HUES48 (cell line): ENCODE results near the gene GALK2.

Experiments
- H3K27ac ChIP-seq: one replicate; pipeline ENCODE4 v1.7.0; 2013; ENCODE audit warnings: low read depth, low read length, inconsistent platforms
- H3K27me3 ChIP-seq: 2 replicates; pipeline ENCODE4 v1.6.1; 2013; ENCODE audit warnings: mild to moderate bottlenecking, low read length; ENCODE audit not compliant: control insufficient read depth, insufficient read depth
- H3K36me3 ChIP-seq: 2 replicates; pipeline ENCODE4 v1.6.1; 2013; ENCODE audit warnings: low read length; ENCODE audit not compliant: control insufficient read depth, insufficient read depth
- H3K4me1 ChIP-seq: 2 replicates; pipeline ENCODE4 v1.6.1; 2013; ENCODE audit warnings: mild to moderate bottlenecking, low read length; ENCODE audit not compliant: control insufficient read depth, insufficient read depth
- H3K4me3 ChIP-seq: 2 replicates; pipeline ENCODE4 v1.5.1; 2013; ENCODE audit warnings: mild to moderate bottlenecking, low read depth, low read length
- H3K9ac ChIP-seq: 2 replicates; pipeline ENCODE4 v1.6.1; 2013; ENCODE audit warnings: mild to moderate bottlenecking, low read depth, low read length, moderate library complexity
- H3K9me3 ChIP-seq: 2 replicates; pipeline ENCODE4 v1.6.1; 2013; ENCODE audit warnings: low read length; ENCODE audit not compliant: control insufficient read depth, insufficient read depth

The GALK2 gene

GRCh38 chr15:49286649-49287404 lies 116.8 kb downstream of the GALK2 start:
- H3K27ac ChIP-seq, result no peak overlapping the region
- 0 out of 2 replicates have a peak, but pooled peaks cover 2% of the 10 kb centered on the region for H3K36me3 ChIP-seq
- no peaks in the 10 kb centered on the region for H3K9me3 ChIP-seq
- H3K4me1 ChIP-seq, result peaks cover 14% of the 10 kb centered on the region
- no peak overlapping the region for H3K9ac ChIP-seq
- H3K27me3 ChIP-seq, result no peaks in the 10 kb centered on the region
- H3K4me3 ChIP-seq, result no peak overlapping the region

DNA sequence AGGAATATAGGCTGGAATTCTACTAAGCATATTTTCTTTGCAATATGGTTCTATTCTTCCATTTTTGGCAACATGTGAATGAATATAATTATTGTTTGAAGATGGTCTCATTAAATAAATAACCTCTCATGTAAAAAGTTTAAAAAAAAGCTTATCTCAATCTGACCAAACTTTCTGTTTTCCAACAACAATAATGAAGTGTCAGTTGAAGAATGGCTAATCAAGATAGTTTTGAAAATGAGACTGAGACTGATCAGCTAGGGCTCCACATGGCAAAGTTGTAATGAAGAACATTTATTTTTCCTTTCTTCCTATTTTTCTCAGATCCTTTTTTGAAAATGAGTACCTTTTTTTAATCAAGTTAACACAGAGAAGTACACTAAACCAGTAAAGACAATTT lies 117.4 kb downstream of the GALK2 start:
- H3K9me3 ChIP-seq, result no peaks in the 10 kb centered on the region
- H3K36me3 ChIP-seq, result 0 out of 2 replicates have a peak, but pooled peaks cover 2% of the 10 kb centered on the region
- H3K4me1 ChIP-seq, result peaks cover 16% of the 10 kb centered on the region
- no peak overlapping the region for H3K9ac ChIP-seq
- no peaks in the 10 kb centered on the region for H3K27me3 ChIP-seq
- no peak overlapping the region for H3K4me3 ChIP-seq
- no peak overlapping the region for H3K27ac ChIP-seq

DNA sequence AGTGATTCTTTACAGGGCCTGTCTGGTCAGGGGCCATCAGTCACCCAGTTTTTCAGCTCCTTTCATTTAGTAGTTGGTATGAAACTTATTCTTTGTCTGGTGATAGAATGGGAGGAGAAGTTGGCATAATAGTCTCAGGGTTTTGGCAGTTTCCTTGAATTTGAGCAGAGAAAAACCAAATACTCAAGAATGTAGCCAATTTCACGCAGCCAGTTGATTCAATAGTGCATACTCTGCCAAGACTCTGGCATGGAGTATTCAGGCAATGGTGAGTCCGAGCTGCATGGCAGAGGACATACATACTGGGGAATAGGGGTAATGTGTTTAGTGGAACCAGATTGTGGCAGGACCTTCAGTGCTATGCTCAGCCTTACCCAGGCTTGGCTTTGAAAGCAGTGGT lies 118.3 kb downstream of the GALK2 start:
- peaks cover 16% of the 10 kb centered on the region for H3K4me1 ChIP-seq
- H3K36me3 ChIP-seq, result 0 out of 2 replicates have a peak, but pooled peaks cover 7% of the 10 kb centered on the region
- no peak overlapping the region for H3K27ac ChIP-seq
- no peak overlapping the region for H3K4me3 ChIP-seq
- H3K27me3 ChIP-seq, result no peaks in the 10 kb centered on the region
- H3K9ac ChIP-seq, result no peak overlapping the region
- no peaks in the 10 kb centered on the region for H3K9me3 ChIP-seq

DNA sequence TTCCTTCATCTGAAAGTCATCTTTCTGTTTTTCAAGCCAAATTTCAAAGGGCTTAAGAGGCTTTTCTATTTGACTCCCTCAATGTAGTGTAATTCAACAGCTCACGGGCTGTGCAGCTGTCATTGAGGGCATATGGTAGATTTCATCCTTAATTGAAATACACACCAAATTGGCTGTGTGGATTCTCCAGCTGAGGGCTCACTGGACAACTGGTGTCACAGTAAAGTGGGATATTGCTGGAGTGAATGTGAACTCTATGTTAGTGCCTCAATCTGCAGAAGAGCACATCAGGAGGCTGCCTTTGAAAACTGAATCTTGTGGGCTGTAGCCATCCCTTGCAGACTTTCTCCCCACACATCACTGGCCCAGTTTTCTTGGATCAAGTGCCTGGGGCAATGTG lies 120.1 kb downstream of the GALK2 start:
- Histone ChIP-seq H3K36me3 (0 out of 2 replicates have a peak, but pooled peaks cover 6% of the 10 kb centered on the region), H3K27ac (no peak overlapping the region), H3K9me3 (no peaks in the 10 kb centered on the region), H3K4me1 (peaks cover 16% of the 10 kb centered on the region), H3K9ac (no peak overlapping the region), H3K4me3 (no peak overlapping the region), H3K27me3 (no peaks in the 10 kb centered on the region)

GRCh38 chr15:49293941-49294340 lies 123.9 kb downstream of the GALK2 start:
- Histone ChIP-seq H3K27ac (no peak overlapping the region), H3K9me3 (no peaks in the 10 kb centered on the region), H3K36me3 (0 out of 2 replicates have a peak, but pooled peaks cover 6% of the 10 kb centered on the region), H3K27me3 (no peaks in the 10 kb centered on the region), H3K9ac (no peak overlapping the region), H3K4me1 (peaks cover 8% of the 10 kb centered on the region), H3K4me3 (no peak overlapping the region)

- H3K9me3 ChIP-seq, result no peaks in the 10 kb centered on the region
- 0 out of 2 replicates have a peak, but pooled peaks cover 6% of the 10 kb centered on the region for H3K36me3 ChIP-seq
- no peaks in the 10 kb centered on the region for H3K27me3 ChIP-seq
- no peak overlapping the region for H3K9ac ChIP-seq
- no peak overlapping the region for H3K4me3 ChIP-seq
- H3K4me1 ChIP-seq, result peaks cover 7% of the 10 kb centered on the region
- H3K27ac ChIP-seq, result no peak overlapping the region
Observed at GRCh38 chr15:49296258-49296657, 126.2 kb downstream of the GALK2 start.

GRCh38 chr15:49297584-49297983 lies 127.5 kb downstream of the GALK2 start:
- Histone ChIP-seq H3K4me3 (no peak overlapping the region), H3K9ac (no peak overlapping the region), H3K27ac (no peak overlapping the region), H3K36me3 (0 out of 2 replicates have a peak, but pooled peaks cover 6% of the 10 kb centered on the region), H3K27me3 (no peaks in the 10 kb centered on the region), H3K9me3 (no peaks in the 10 kb centered on the region), H3K4me1 (no peaks in the 10 kb centered on the region)

- H3K4me3 ChIP-seq, result no peak overlapping the region
- no peaks in the 10 kb centered on the region for H3K4me1 ChIP-seq
- H3K9ac ChIP-seq, result no peak overlapping the region
- H3K27me3 ChIP-seq, result no peaks in the 10 kb centered on the region
- peaks cover 3% of the 10 kb centered on the region; the same call in 1 of the 2 replicates for H3K36me3 ChIP-seq
- no peak overlapping the region for H3K27ac ChIP-seq
- no peaks in the 10 kb centered on the region for H3K9me3 ChIP-seq
Observed at GRCh38 chr15:49300856-49301255, 130.8 kb downstream of the GALK2 start.

DNA sequence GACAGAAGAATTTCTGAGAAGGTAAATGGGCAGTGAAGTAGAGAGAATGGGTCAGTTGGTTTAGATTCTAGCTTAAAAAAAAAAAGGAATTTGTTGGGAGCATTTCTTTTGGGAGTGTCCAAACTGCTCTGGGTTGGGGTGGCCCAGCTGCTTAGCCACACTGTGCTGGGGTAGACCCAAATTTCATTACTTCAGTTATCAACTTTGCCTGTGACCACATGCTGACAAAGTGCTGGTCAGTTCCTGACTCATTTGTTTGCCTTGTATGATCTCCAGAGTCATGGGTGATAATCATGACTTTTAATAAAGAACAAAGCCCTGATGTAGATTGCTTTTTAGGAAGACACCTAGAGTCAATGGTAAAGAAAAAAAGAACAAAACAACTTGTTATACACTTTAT lies 131.5 kb downstream of the GALK2 start:
- peaks cover 3% of the 10 kb centered on the region; the same call in 1 of the 2 replicates for H3K36me3 ChIP-seq

GRCh38 chr15:49303003-49303402 lies 133.0 kb downstream of the GALK2 start:
- Histone ChIP-seq H3K4me3 (no peak overlapping the region), H3K9me3 (no peaks in the 10 kb centered on the region), H3K36me3 (peaks cover 3% of the 10 kb centered on the region; the same call in 1 of the 2 replicates), H3K9ac (no peak overlapping the region), H3K27ac (no peak overlapping the region), H3K27me3 (no peaks in the 10 kb centered on the region), H3K4me1 (no peaks in the 10 kb centered on the region)

More for the DNA sequence above, 131.5 kb downstream of the GALK2 start:
- Histone ChIP-seq H3K9me3 (no peaks in the 10 kb centered on the region), H3K4me1 (no peaks in the 10 kb centered on the region), H3K27ac (no peak overlapping the region), H3K4me3 (no peak overlapping the region), H3K9ac (no peak overlapping the region), H3K27me3 (no peaks in the 10 kb centered on the region)

- no peaks in the 10 kb centered on the region for H3K9me3 ChIP-seq
- H3K9ac ChIP-seq, result no peak overlapping the region
- H3K4me3 ChIP-seq, result no peak overlapping the region
- H3K4me1 ChIP-seq, result no peaks in the 10 kb centered on the region
- H3K36me3 ChIP-seq, result peaks cover 3% of the 10 kb centered on the region; the same call in 1 of the 2 replicates
- H3K27ac ChIP-seq, result no peak overlapping the region
- H3K27me3 ChIP-seq, result no peaks in the 10 kb centered on the region
Observed at GRCh38 chr15:49306551-49306950, 136.5 kb downstream of the GALK2 start.
